ENCODE results near the gene ZBTB49.
"Not testable (repeated sequence)": the region's sequence is repeated elsewhere in the genome, so short reads cannot be mapped to it uniquely, and the experiment has no call there.

The ZBTB49 gene, protein sequence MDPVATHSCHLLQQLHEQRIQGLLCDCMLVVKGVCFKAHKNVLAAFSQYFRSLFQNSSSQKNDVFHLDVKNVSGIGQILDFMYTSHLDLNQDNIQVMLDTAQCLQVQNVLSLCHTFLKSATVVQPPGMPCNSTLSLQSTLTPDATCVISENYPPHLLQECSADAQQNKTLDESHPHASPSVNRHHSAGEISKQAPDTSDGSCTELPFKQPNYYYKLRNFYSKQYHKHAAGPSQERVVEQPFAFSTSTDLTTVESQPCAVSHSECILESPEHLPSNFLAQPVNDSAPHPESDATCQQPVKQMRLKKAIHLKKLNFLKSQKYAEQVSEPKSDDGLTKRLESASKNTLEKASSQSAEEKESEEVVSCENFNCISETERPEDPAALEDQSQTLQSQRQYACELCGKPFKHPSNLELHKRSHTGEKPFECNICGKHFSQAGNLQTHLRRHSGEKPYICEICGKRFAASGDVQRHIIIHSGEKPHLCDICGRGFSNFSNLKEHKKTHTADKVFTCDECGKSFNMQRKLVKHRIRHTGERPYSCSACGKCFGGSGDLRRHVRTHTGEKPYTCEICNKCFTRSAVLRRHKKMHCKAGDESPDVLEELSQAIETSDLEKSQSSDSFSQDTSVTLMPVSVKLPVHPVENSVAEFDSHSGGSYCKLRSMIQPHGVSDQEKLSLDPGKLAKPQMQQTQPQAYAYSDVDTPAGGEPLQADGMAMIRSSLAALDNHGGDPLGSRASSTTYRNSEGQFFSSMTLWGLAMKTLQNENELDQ
- long read RNA-seq, donor 1 = 0 reads
- long read RNA-seq, donor 2 = 0 reads
- long read RNA-seq, donor 3, partial matches to known transcripts = 0 of 1 reads
- long read RNA-seq, donor 3, other reads (novel, unspliced or antisense) = 0 of 1 reads
- long read RNA-seq, donor 4, partial matches to known transcripts = 0 of 1 reads
- long read RNA-seq, donor 4, other reads (novel, unspliced or antisense) = 0 of 1 reads
- long read RNA-seq, donor 5, partial matches to known transcripts = 0 of 1 reads
- long read RNA-seq, donor 5, other reads (novel, unspliced or antisense) = 0 of 1 reads
- long read RNA-seq, donor 6 = 0 reads
- long read RNA-seq, donor 7, partial matches to known transcripts = 0 of 1 reads
- long read RNA-seq, donor 7, other reads (novel, unspliced or antisense) = 0 of 1 reads
- long read RNA-seq, donor 8, partial matches to known transcripts = 0 of 1 reads
- long read RNA-seq, donor 8, other reads (novel, unspliced or antisense) = 0 of 1 reads

GRCh38 chr4:4289941-4290850 lies at the start of gene ZBTB49, which contains the start of gene LYAR:
Gene ZBTB49, plus strand, starts transcription at chr4:4290251. Its CDS starts 9,695 bp downstream, at chr4:4299946.
Gene LYAR, minus strand, starts transcription at chr4:4290154. Its CDS starts 6,412 bp downstream, at chr4:4283742.
- DNase-seq = peak; percentile 88

- no peak for DNase-seq
Observed at GRCh38 chr4:4245172-4245571, 44.9 kb upstream of the ZBTB49 start.

- DNase-seq = no peak
Observed at GRCh38 chr4:4247696-4248028, 42.4 kb upstream of the ZBTB49 start.

DNA sequence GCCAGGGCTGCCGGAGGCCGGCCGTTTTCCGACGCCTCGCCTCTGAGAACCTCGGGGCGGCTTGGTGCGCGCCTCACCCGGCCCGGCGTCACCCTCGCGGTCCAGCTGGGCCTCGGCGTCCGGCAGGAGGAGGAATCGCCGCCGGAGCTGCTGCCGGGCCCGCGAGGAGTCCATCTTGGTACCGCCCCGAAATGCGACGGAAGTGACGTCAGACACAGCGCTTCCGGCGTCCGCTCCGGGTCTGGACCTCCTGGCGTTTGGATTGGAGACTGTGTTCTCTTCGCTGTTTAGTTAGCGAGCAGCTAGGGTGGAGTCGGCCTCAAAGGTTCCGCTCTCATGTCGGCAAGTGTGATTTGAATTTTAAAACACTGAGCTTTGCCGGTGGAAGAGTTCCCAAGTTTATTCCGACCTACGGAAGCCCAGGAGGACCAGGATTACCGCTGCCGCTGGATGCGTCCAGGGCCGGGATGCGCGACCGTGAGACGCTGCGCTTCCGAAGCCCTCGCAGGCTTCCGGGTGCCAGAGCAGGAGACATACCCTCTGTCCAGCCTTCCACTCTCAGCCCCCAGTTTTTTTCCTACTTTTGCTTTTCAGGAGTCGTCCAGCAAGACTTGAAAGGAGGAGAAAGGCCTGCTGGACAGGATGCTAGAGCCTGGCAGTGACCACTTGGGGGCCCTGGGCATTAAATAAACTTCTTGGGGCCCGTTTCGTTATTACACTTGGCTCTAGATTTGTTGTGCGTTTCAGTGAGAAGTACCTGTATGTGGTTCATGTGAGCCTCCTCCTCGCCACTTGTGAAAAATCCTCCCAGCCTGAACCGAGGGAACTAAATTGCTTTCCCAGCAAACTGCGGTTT lies 41.8 kb upstream of the ZBTB49 start, which contains the start of gene TMEM128:
TSS of gene TMEM128 (minus strand) at position 195 of the 856 bp plus-strand sequence. CDS start at position 174, 21 bp downstream.
- DNase-seq = peak; percentile 98

- no peak for DNase-seq
Observed at GRCh38 chr4:4248885-4249203, 41.2 kb upstream of the ZBTB49 start.

DNA sequence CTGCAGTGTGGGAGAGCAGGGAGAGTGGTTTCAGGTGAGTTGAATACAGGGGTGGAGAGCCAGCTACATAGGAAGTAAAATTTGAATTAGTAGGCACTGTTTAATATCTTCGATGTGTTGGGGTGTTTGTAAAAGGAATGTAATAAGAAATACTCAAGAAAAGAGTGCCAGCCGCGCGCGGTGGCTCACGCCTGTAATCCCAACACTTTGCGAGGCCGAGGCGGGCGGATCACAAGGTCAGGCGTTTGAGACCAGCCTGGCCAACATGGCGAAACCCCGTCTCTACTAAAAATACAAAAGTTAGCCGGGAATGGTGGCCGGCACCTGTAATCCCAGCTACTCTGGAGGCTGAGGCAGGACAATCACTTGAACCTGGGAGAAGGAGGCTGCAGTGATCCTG lies 40.7 kb upstream of the ZBTB49 start:
- DNase-seq = not testable (repeated sequence)

DNA sequence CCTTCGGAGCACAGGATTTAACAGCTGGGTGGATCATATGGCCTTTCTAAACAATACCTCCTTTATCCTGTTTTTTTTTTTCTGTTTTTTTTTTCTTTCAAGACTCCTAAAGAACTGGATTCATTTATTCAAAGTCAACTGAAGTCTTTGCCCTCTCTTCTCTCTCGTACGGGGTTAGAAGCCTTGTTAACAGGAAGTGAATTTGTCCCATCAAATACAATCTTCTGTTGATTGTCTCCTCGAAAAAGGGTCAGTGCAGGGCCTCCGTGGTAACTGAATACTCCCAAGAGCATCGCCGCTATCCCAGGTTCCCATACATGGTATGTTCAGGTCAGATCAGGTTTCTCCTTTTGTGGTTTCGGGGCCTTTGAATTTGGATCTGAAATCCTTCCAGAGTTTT lies 40.2 kb upstream of the ZBTB49 start:
- DNase-seq = no peak

DNA sequence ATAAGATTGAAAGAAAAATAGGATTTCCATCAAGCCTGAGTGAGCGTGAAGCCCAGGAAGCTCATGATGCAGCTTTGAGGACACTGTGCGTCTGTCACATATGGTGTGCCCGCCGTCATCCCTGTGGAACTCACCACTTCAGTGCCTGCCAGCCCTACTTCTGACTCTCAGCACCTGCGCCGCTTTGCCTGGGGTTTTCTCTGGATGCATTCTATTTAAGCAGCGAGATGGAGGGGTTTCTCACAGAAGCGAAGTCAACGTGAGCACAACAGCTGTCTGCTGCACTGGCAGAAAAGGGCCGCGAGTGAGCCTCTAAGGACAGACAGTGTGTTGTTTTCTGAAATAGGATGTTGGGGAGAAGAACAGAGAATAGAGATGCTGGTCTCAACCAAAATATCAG lies 35.9 kb upstream of the ZBTB49 start:
- DNase-seq = no peak

- DNase-seq = no peak
Observed at GRCh38 chr4:4254666-4255065, 35.4 kb upstream of the ZBTB49 start.

- no peak for DNase-seq
Observed at GRCh38 chr4:4256799-4257198, 33.3 kb upstream of the ZBTB49 start.

GRCh38 chr4:4257705-4258104 lies 32.3 kb upstream of the ZBTB49 start:
- DNase-seq = not testable (repeated sequence)

DNA sequence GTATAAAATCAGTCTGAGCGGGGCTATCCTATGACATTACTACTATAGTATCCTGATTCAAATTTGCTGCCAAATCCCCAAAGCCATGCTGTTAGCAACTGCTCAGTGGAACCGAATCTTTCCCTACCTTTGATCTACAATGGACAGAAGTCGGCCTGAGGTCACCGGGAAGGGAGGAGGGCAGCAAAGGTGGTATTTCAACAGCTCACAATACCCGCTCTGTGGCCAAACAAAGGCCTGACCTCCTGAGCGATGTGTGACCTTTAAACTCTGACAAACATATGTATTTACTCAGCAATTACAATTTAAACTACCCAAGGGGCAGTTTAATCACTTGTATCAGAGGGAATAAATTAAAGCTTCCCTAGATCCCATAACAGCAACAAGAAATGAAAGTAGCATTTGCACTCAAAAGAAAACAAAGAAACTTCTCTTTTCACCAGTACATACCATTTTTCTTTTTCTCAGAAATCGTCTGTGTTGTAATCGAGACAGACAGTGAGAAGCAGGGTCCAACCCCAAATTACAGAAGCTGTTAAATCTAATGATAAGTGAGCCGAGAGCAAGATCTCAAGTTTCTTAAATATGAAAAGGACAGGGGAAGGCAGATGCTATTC lies 30.5 kb upstream of the ZBTB49 start:
- DNase-seq = no peak

DNA sequence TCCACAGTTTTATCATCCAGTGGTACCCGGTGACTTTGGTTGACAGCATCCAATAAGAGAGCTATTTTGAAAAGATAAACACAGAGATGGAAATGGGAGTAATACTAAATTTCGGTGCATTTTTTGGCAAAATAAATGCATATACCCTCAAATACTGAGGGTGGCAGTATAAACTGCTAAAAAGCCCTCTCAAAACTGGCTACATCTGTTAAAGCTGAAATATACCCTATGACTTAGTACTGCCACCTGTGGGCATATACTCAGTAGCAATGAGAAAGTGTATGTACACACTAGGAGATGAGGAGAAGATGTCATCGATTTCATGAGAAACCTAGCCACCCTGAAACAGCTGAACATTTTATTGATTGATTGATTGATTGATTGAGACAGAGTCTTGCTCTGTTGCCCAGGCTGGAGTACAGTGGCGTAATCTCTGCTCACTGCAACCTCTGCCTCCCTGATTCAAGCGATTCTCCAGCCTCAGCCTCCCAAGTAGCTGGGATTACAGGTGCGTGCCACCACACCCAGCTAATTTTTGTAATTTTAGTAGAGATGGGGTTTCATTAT lies 29.8 kb upstream of the ZBTB49 start:
- no peak for DNase-seq

DNA sequence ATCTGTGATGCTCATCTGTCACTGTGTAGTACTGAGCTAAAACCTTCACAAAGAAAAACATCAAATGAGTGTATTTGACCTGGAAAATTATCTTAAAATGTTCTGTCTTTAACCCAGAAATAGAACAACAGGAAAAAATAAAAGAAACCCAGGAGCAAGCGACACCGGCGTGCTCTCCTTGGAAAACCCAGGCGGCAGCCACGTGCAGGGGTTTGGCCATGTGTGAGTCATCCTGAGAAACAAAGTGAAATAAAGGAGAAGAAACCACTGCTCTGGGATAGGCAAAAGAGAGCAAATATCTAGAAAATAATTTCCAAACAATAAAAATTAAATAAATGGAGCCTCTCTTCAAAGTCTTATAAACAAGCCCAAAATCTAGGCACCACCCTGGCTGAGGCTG lies 22.1 kb upstream of the ZBTB49 start:
- DNase-seq = no peak

DNA sequence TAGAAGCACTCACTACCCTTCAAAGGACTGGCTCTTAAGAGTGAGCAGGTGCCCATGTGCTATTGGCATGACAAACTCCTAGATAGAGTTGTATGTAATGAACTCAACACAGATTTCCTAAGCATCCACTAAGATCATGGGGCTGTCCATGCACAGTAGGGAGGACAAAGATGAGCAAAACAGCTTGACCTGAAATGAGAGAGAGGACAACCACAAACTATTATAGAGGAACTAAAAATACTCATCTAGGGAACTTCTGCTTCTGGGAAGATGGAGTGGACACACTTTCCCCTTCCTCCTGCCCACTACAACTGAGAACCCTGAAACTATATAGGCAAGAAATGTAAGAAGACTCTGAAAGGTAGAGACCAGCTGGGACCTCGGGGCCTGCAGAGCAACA lies 21.3 kb upstream of the ZBTB49 start:
- no peak for DNase-seq

DNA sequence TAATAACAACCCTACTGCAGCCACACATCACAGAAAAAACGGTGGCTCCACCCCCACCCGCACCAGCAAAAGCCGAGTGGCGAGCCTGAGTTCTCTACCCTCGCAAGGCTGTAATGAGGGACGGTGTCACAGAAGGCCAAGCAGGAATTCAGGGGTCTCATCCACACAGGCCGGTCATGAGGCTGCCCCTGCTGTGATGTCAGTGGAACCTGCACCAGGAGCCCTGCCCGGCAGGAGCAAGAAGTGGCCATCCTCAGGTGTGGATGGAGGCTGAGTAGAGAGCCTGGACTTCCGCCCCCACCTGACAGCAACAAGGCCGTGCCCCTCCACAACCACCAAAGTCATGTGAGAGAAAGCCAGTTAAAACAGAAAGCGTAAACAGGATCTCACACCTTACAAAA lies 20.7 kb upstream of the ZBTB49 start:
- DNase-seq = no peak

GRCh38 chr4:4269856-4270255 lies 20.2 kb upstream of the ZBTB49 start:
- no peak for DNase-seq

GRCh38 chr4:4270529-4270928 lies 19.5 kb upstream of the ZBTB49 start:
- DNase-seq = no peak

- DNase-seq = no peak
Observed at GRCh38 chr4:4271912-4272311, 18.1 kb upstream of the ZBTB49 start.

DNA sequence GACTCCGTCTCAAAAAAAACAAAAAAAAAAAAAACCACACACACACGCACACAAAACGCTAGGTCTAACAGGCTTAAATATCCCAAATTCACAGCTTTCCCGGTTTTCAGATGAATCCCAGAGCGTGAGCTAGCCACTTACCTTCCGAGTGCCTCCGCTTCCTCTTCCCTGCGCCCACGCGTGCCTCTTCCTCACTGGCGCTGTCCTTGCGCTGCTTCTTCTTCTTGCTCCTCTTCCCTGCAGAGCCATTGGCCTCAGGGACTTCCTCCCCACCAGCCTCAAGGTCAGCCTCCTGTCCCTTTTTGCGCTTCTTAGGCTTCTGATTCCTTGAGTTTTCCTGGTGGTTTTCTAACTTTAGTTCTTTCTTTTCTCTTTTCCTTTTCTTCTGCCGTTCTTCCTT lies 15.8 kb upstream of the ZBTB49 start:
- no peak for DNase-seq

Data from right kidney (tissue), 9 donors.